Measurements from ENCODE around the gene ATF7IP2. TPM values are rescaled to one million over a fixed set of nuclear protein-coding genes. Genes with fewer than 3 reads are reported as not detected.
"Not testable (repeated sequence)": the region's sequence is repeated elsewhere in the genome, so short reads cannot be mapped to it uniquely, and the experiment has no call there.

Gene ATF7IP2
- total and polyA plus RNA-seq, 2 donors, result 40.0 to 73.8 TPM

DNA sequence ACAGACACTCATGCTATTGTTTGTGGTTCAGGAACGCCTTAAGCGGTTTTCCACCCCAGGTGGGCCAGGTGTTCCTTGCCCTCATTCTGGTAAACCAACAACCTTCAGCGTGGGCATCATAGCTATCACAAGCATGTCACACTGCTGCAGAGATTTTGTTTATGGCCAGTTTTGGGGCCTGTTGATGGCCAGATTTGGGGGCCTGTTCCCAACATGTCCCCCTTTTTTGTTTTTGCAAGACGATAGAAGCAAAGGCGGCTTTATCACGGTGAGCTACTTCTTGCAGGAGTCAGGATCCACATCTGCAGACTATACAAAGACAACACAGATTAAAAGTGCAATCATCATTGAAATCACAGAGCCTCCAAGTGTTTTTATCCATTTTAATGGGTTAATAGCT lies 32.3 kb downstream of the ATF7IP2 start:
- H3K9me3 ChIP-seq (ENCODE audit: control insufficient read depth in 2 of 2, insufficient read depth in 1 of 2, low read length in 1 of 2), result peaks cover 4 to 13% of the 10 kb centered on the region in 2 donors
- not testable (repeated sequence) for DNase-seq (ENCODE audit: low read depth in 6 of 9, low spot score in 9 of 9); H3K4me1 ChIP-seq (ENCODE audit: control insufficient read depth in 2 of 2, insufficient read depth in 2 of 2, low read length in 2 of 2); H3K27me3 ChIP-seq (ENCODE audit: control insufficient read depth in 2 of 2, insufficient read depth in 1 of 2, low read length in 1 of 2); H3K4me3 ChIP-seq (ENCODE audit: low read length in 2 of 2); H3K27ac ChIP-seq (ENCODE audit: low read depth in 1 of 2, low read length in 1 of 2)
- WGBS, result 98% methylated on average over 6 of the region's 6 CpGs
- peaks cover 2 to 17% of the 10 kb centered on the region in 2 donors for H3K36me3 ChIP-seq (ENCODE audit: control insufficient read depth in 2 of 2, insufficient read depth in 2 of 2, low read length in 1 of 2)

GRCh38 chr16:10419701-10420100 lies 33.8 kb downstream of the ATF7IP2 start:
- peaks cover 2 to 21% of the 10 kb centered on the region in 2 donors for H3K36me3 ChIP-seq (ENCODE audit: control insufficient read depth in 2 of 2, insufficient read depth in 2 of 2, low read length in 1 of 2)
- WGBS, result 99% methylated on average over 3 of the region's 3 CpGs
- H3K27me3 ChIP-seq (ENCODE audit: control insufficient read depth in 2 of 2, insufficient read depth in 1 of 2, low read length in 1 of 2), result no peaks in the 10 kb centered on the region
- no peak overlapping the region for H3K4me3 ChIP-seq (ENCODE audit: low read length in 2 of 2)
- no peak overlapping the region for H3K27ac ChIP-seq (ENCODE audit: low read depth in 1 of 2, low read length in 1 of 2)
- H3K9me3 ChIP-seq (ENCODE audit: control insufficient read depth in 2 of 2, insufficient read depth in 1 of 2, low read length in 1 of 2), result peaks cover 4 to 13% of the 10 kb centered on the region in 2 donors
- H3K4me1 ChIP-seq (ENCODE audit: control insufficient read depth in 2 of 2, insufficient read depth in 2 of 2, low read length in 2 of 2), result no peaks in the 10 kb centered on the region
- no peak for DNase-seq (ENCODE audit: low read depth in 6 of 9, low spot score in 9 of 9)

GRCh38 chr16:10421596-10421995 lies 35.7 kb downstream of the ATF7IP2 start:
- H3K4me3 ChIP-seq (ENCODE audit: low read length in 2 of 2), result no peak overlapping the region
- over 99% methylated on average over 3 of the region's 3 CpGs for WGBS
- H3K9me3 ChIP-seq (ENCODE audit: control insufficient read depth in 2 of 2, insufficient read depth in 1 of 2, low read length in 1 of 2), result peaks cover 3 to 10% of the 10 kb centered on the region in 2 donors
- H3K27me3 ChIP-seq (ENCODE audit: control insufficient read depth in 2 of 2, insufficient read depth in 1 of 2, low read length in 1 of 2), result no peaks in the 10 kb centered on the region
- H3K27ac ChIP-seq (ENCODE audit: low read depth in 1 of 2, low read length in 1 of 2), result no peak overlapping the region
- peaks cover 2 to 21% of the 10 kb centered on the region in 2 donors for H3K36me3 ChIP-seq (ENCODE audit: control insufficient read depth in 2 of 2, insufficient read depth in 2 of 2, low read length in 1 of 2)
- H3K4me1 ChIP-seq (ENCODE audit: control insufficient read depth in 2 of 2, insufficient read depth in 2 of 2, low read length in 2 of 2), result no peaks in the 10 kb centered on the region
- DNase-seq (ENCODE audit: low read depth in 6 of 9, low spot score in 9 of 9), result no peak

GRCh38 chr16:10428433-10429168 lies 42.7 kb downstream of the ATF7IP2 start:
- no peak overlapping the region for H3K27ac ChIP-seq (ENCODE audit: low read depth in 1 of 2, low read length in 1 of 2)
- peaks cover 14 to 19% of the 10 kb centered on the region in 2 donors for H3K36me3 ChIP-seq (ENCODE audit: control insufficient read depth in 2 of 2, insufficient read depth in 2 of 2, low read length in 1 of 2)
- no peak for DNase-seq (ENCODE audit: low read depth in 6 of 9, low spot score in 9 of 9)
- no peaks in the 10 kb centered on the region for H3K4me1 ChIP-seq (ENCODE audit: control insufficient read depth in 2 of 2, insufficient read depth in 2 of 2, low read length in 2 of 2)
- whole genome bisulfite sequencing, result 96% methylated on average over 3 of the region's 3 CpGs
- H3K27me3 ChIP-seq (ENCODE audit: control insufficient read depth in 2 of 2, insufficient read depth in 1 of 2, low read length in 1 of 2), result no peaks in the 10 kb centered on the region
- no peak overlapping the region for H3K4me3 ChIP-seq (ENCODE audit: low read length in 2 of 2)
- H3K9me3 ChIP-seq (ENCODE audit: control insufficient read depth in 2 of 2, insufficient read depth in 1 of 2, low read length in 1 of 2), result no peaks in the 10 kb centered on the region

DNA sequence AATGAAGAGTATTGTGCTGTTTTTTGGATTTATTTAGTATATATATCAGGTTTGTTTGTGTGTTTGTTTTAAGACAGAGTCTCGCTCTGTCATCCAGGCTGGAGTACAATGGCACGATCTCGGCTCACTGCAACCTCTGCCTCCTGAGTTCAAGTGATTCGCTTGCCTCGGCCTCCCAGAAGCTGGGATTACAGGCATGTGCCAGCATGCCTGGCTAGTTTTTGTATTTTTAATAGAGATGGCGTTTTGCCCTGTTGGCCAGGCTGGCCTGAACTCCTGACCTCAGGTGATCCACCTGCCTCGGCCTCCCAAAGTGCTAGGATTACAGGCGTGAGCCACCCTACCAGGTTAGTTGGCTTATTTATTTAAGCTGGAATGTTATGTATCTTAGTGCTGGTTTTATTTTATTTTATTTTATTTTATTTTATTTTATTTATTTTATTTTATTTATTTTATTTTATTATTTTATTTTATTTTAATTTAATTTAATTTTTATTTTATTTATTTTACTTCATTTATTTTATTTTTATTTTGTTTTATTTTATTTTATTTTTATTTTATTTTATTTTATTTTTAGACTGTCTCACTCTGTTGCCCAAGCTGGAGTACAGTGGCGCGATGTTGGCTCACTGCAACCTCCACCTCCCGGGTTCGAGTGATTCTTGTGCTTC lies 43.6 kb downstream of the ATF7IP2 start:
- WGBS, result 93% methylated on average over 12 of the region's 12 CpGs

GRCh38 chr16:10441726-10442125 lies 55.9 kb downstream of the ATF7IP2 start:
- Histone ChIP-seq H3K9me3 (ENCODE audit: control insufficient read depth in 2 of 2, insufficient read depth in 1 of 2, low read length in 1 of 2) (peaks cover 2 to 10% of the 10 kb centered on the region in 2 donors), H3K27me3 (ENCODE audit: control insufficient read depth in 2 of 2, insufficient read depth in 1 of 2, low read length in 1 of 2) (no peaks in the 10 kb centered on the region), H3K27ac (ENCODE audit: low read depth in 1 of 2, low read length in 1 of 2) (no peak overlapping the region), H3K4me1 (ENCODE audit: control insufficient read depth in 2 of 2, insufficient read depth in 2 of 2, low read length in 2 of 2) (no peaks in the 10 kb centered on the region), H3K4me3 (ENCODE audit: low read length in 2 of 2) (no peak overlapping the region), H3K36me3 (ENCODE audit: control insufficient read depth in 2 of 2, insufficient read depth in 2 of 2, low read length in 1 of 2) (peaks cover 41 to 58% of the 10 kb centered on the region in 2 donors)
- no peak for DNase-seq (ENCODE audit: low read depth in 6 of 9, low spot score in 9 of 9)
- 96% methylated on average over 3 of the region's 3 CpGs for WGBS

More for the DNA sequence above, 43.6 kb downstream of the ATF7IP2 start:
- H3K4me1 ChIP-seq (ENCODE audit: control insufficient read depth in 2 of 2, insufficient read depth in 2 of 2, low read length in 2 of 2); H3K27me3 ChIP-seq (ENCODE audit: control insufficient read depth in 2 of 2, insufficient read depth in 1 of 2, low read length in 1 of 2); H3K27ac ChIP-seq (ENCODE audit: low read depth in 1 of 2, low read length in 1 of 2); DNase-seq (ENCODE audit: low read depth in 6 of 9, low spot score in 9 of 9); H3K4me3 ChIP-seq (ENCODE audit: low read length in 2 of 2); H3K9me3 ChIP-seq (ENCODE audit: control insufficient read depth in 2 of 2, insufficient read depth in 1 of 2, low read length in 1 of 2): not testable (repeated sequence)
- H3K36me3 ChIP-seq (ENCODE audit: control insufficient read depth in 2 of 2, insufficient read depth in 2 of 2, low read length in 1 of 2), result peaks cover 14 to 23% of the 10 kb centered on the region in 2 donors

DNA sequence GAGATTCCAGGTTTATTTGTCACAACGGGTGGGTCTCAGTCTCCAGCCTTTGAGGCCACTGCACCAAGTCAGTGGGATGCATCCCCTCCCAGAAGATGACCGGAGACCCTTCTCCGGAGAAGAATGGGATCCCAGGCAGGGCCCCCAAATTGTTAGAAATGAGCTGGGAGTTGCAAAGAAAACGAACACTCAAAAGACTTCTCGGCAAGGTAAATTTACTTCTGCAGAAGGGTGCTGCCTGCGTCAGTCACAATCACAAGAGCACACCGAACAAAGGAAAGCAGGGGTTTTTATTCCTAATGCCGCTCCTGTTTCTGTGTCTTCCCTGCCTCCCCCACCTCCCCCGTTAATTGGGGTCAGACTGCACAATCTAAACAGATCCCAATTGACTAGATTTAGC lies 61.4 kb downstream of the ATF7IP2 start:
- no peak overlapping the region for H3K4me3 ChIP-seq (ENCODE audit: low read length in 2 of 2)
- DNase-seq (ENCODE audit: low read depth in 6 of 9, low spot score in 9 of 9), result no peak
- H3K27me3 ChIP-seq (ENCODE audit: control insufficient read depth in 2 of 2, insufficient read depth in 1 of 2, low read length in 1 of 2), result no peaks in the 10 kb centered on the region
- peaks cover 11 to 14% of the 10 kb centered on the region in 2 donors for H3K9me3 ChIP-seq (ENCODE audit: control insufficient read depth in 2 of 2, insufficient read depth in 1 of 2, low read length in 1 of 2)
- H3K36me3 ChIP-seq (ENCODE audit: control insufficient read depth in 2 of 2, insufficient read depth in 2 of 2, low read length in 1 of 2), result peaks cover 42 to 51% of the 10 kb centered on the region in 2 donors
- H3K4me1 ChIP-seq (ENCODE audit: control insufficient read depth in 2 of 2, insufficient read depth in 2 of 2, low read length in 2 of 2), result no peaks in the 10 kb centered on the region
- no peak overlapping the region for H3K27ac ChIP-seq (ENCODE audit: low read depth in 1 of 2, low read length in 1 of 2)
- WGBS, result over 99% methylated on average over 9 of the region's 9 CpGs

DNA sequence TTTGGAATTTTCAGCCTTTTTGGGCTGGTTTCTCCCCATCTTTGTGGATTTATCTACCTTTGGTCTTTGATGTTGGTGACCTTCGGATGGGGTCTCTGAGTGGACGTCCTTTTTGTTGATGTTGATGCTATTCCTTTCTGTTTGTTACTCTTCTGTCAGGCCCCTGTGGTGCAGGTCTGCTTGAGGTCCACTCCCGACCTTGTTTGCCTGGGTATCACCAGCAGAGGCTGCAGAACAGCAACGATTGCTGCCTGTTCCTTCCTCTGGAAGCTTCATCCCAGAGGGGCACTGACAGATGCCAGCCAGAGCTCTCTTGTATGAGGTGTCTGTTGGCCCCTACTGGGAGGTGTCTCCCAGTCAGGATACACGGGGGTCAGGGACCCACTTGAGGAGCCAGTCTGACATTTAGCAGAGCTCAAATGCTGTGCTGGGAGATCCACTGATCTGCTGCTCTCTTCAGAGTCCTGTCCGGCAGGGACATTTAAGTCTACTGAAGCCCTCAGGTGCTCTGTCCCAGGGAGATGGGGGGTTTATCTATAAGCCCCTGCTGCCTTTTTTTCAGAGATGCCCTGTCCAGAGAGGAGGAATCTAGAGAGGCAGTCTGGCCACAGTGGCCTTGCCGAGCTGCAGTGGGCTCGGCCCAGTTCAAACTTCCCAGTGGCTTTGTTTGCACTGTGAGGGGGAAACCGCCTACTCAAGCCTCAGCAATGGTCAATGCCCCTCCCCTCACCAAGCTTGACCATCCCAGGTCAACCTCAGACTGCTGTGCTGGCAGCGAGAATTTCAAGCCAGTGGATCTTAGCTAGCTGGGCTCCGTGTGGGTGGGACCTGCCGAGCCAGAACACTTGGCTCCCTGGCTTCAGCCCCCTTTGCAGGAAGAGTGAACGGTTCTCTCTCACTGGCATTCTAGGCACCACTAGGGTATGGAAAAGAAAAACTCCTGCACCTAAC lies 66.6 kb downstream of the ATF7IP2 start:
- H3K27ac ChIP-seq (ENCODE audit: low read depth in 1 of 2, low read length in 1 of 2); H3K9me3 ChIP-seq (ENCODE audit: control insufficient read depth in 2 of 2, insufficient read depth in 1 of 2, low read length in 1 of 2); H3K4me3 ChIP-seq (ENCODE audit: low read length in 2 of 2); H3K27me3 ChIP-seq (ENCODE audit: control insufficient read depth in 2 of 2, insufficient read depth in 1 of 2, low read length in 1 of 2); H3K4me1 ChIP-seq (ENCODE audit: control insufficient read depth in 2 of 2, insufficient read depth in 2 of 2, low read length in 2 of 2); DNase-seq (ENCODE audit: low read depth in 6 of 9, low spot score in 9 of 9): not testable (repeated sequence)
- H3K36me3 ChIP-seq (ENCODE audit: control insufficient read depth in 2 of 2, insufficient read depth in 2 of 2, low read length in 1 of 2), result peaks cover 12 to 14% of the 10 kb centered on the region in 2 donors
- 98% methylated on average over 13 of the region's 13 CpGs for WGBS

Measured in thymus (tissue), 11 donors.